SK-N-SH treated with all-trans-retinoic acid at 6 μM for 48 hours (cell line): ENCODE data around the gene TMC4.

ENCODE experiments used
- ATAC-seq: fragments of 200-7000 bp; cut with Tn5 transposase; 3 replicates; pipeline ENCODE4 v1.9.1; 2020; ENCODE audit warnings: mild to moderate bottlenecking, moderate library complexity
- ARNTL ChIP-seq: fragments of 450-650 bp; formaldehyde crosslinking; IDR thresholded peaks from 2 replicates; pipeline ENCODE4 v1.5.0; 2020; ENCODE audit warnings: low read depth, mild to moderate bottlenecking, moderate library complexity, borderline replicate concordance
- BACH2 ChIP-seq: fragments of 250-450 bp; sonication (Bioruptor Pico); IDR thresholded peaks from 2 replicates; pipeline ENCODE4 v1.9.0; 2021; ENCODE audit warnings: mild to moderate bottlenecking, borderline replicate concordance
- CSDC2 ChIP-seq: fragments of 250-450 bp; sonication (Bioruptor Pico); IDR thresholded peaks from 2 replicates; pipeline ENCODE4 v1.5.0; 2020; ENCODE audit warnings: mild to moderate bottlenecking, moderate library complexity
- ESRRG ChIP-seq: fragments of 250-450 bp; sonication (Bioruptor Pico); IDR thresholded peaks from 2 replicates; pipeline ENCODE4 v1.6.1; 2021; ENCODE audit warnings: mild to moderate bottlenecking
- GLIS3 ChIP-seq: fragments of 250-450 bp; sonication (Bioruptor Pico); IDR thresholded peaks from 2 replicates; pipeline ENCODE4 v1.5.0; 2020; ENCODE audit warnings: mild to moderate bottlenecking, moderate library complexity
- ISL1 ChIP-seq: fragments of 250-450 bp; sonication (Bioruptor Pico); IDR thresholded peaks from 2 replicates; pipeline ENCODE4 v2.1.2; 2022; ENCODE audit warnings: mild to moderate bottlenecking, moderate library complexity
- OSR1 ChIP-seq: fragments of 250-450 bp; sonication (Bioruptor Pico); IDR thresholded peaks from 2 replicates; pipeline ENCODE4 v1.8.0; 2022; ENCODE audit warnings: moderate library complexity, mild to moderate bottlenecking, inconsistent platforms
- PPARA ChIP-seq: fragments of 250-450 bp; sonication (Bioruptor Pico); IDR thresholded peaks from 2 replicates; pipeline ENCODE4 v1.5.0; 2020; ENCODE audit warnings: mild to moderate bottlenecking, borderline replicate concordance
- SNAI2 ChIP-seq: fragments of 250-450 bp; sonication (Bioruptor Pico); IDR thresholded peaks from 2 replicates; pipeline ENCODE4 v1.5.0; 2020; ENCODE audit warnings: mild to moderate bottlenecking, moderate library complexity
- TCF4 ChIP-seq: fragments of 250-450 bp; sonication (Bioruptor Pico); IDR thresholded peaks from 2 replicates; pipeline ENCODE4 v1.8.0; 2021; ENCODE audit warnings: mild to moderate bottlenecking, moderate library complexity, borderline replicate concordance
- TOX ChIP-seq: fragments of 250-450 bp; sonication (Bioruptor Pico); IDR thresholded peaks from 2 replicates; pipeline ENCODE4 v1.8.0; 2021; ENCODE audit warnings: mild to moderate bottlenecking, moderate library complexity, borderline replicate concordance
- ZFP3 ChIP-seq: fragments of 250-450 bp; sonication (Bioruptor Pico); IDR thresholded peaks from 2 replicates; pipeline ENCODE4 v1.5.0; 2020; ENCODE audit warnings: mild to moderate bottlenecking, moderate library complexity
- ZFP30 ChIP-seq: fragments of 450-650 bp; formaldehyde crosslinking; IDR thresholded peaks from 2 replicates; pipeline ENCODE4 v1.5.0; 2022; ENCODE audit warnings: mild to moderate bottlenecking, moderate library complexity
- ZNF565 ChIP-seq: fragments of 450-650 bp; formaldehyde crosslinking; conservative IDR thresholded peaks from 2 replicates; pipeline ENCODE4 v1.5.0; 2020; ENCODE audit warnings: low read depth, mild to moderate bottlenecking, moderate library complexity
- ZNF70 ChIP-seq: fragments of 450-650 bp; formaldehyde crosslinking; IDR thresholded peaks from 2 replicates; pipeline ENCODE4 v1.5.0; 2020; ENCODE audit warnings: mild to moderate bottlenecking, moderate library complexity
- ZNF8 ChIP-seq: fragments of 450-650 bp; formaldehyde crosslinking; IDR thresholded peaks from 2 replicates; pipeline ENCODE4 v1.5.0; 2020; ENCODE audit warnings: mild to moderate bottlenecking, moderate library complexity
- TF ChIP-seq, protein P1 (sequence below): fragments of 250-450 bp; sonication (Bioruptor Pico); IDR thresholded peaks from 2 replicates; pipeline ENCODE4 v1.8.0; 2021; ENCODE audit warnings: low read depth, mild to moderate bottlenecking, moderate library complexity, borderline replicate concordance
- TF ChIP-seq, protein P2 (sequence below): fragments of 250-450 bp; sonication (Bioruptor Pico); IDR thresholded peaks from 2 replicates; pipeline ENCODE4 v1.5.1; 2021; ENCODE audit warnings: mild to moderate bottlenecking, moderate library complexity
- TF ChIP-seq, protein P3 (sequence below): fragments of 250-450 bp; sonication (Bioruptor Pico); IDR thresholded peaks from 2 replicates; pipeline ENCODE4 v1.5.1; 2020; ENCODE audit warnings: low read depth, mild to moderate bottlenecking, moderate library complexity
- TF ChIP-seq, protein P4 (sequence below): fragments of 250-450 bp; sonication (Bioruptor Pico); IDR thresholded peaks from 2 replicates; pipeline ENCODE4 v1.5.0; 2020; ENCODE audit warnings: mild to moderate bottlenecking, moderate library complexity

The TMC4 gene

DNA sequence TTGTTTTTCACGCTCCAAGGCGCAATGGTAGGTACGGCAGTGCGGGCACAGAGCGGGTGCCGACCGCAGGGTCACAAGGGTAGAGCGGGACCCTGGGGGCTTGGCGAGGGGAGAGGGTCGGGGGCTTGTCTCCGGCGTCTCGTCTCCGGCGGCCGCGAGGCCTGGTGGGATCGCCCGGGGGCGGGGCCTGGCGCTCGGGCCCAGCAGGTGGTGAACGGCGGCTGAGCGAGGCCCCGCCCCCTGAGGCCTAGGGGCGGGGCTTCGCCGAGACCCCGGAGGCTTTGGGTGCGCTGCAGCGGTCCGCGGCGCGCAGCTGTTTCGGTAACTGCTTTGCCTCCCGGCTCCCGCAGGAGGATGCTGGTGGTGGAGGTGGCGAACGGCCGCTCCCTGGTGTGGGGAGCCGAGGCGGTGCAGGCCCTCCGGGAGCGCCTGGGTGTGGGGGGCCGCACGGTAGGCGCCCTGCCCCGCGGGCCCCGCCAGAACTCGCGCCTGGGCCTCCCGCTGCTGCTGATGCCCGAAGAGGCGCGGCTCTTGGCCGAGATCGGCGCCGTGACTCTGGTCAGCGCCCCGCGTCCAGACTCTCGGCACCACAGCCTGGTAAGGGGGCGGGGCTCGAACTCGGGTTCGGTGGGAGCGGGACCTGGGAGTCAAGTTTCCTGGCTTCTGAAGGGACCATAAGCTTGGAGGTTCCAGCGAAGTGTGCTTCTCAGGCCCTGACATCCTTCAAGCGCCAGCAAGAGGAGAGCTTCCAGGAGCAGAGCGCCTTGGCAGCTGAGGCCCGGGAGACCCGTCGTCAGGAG, 18.3 kb upstream of the TMC4 start, which contains the start of gene TSEN34:
Gene TSEN34, plus strand, starts transcription at position 298 of the 800 bp plus-strand sequence. Its CDS starts 57 bp downstream, at position 355.
- TF ChIP-seq GLIS3 (CRISPR knock-in tag) = no peak
- TF ChIP-seq, protein P1, sequence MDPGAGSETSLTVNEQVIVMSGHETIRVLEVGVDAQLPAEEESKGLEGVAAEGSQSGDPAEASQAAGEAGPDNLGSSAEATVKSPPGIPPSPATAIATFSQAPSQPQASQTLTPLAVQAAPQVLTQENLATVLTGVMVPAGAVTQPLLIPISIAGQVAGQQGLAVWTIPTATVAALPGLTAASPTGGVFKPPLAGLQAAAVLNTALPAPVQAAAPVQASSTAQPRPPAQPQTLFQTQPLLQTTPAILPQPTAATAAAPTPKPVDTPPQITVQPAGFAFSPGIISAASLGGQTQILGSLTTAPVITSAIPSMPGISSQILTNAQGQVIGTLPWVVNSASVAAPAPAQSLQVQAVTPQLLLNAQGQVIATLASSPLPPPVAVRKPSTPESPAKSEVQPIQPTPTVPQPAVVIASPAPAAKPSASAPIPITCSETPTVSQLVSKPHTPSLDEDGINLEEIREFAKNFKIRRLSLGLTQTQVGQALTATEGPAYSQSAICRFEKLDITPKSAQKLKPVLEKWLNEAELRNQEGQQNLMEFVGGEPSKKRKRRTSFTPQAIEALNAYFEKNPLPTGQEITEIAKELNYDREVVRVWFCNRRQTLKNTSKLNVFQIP (CRISPR knock-in tag) = no peak
- peak; percentile 48 for ATAC-seq

DNA sequence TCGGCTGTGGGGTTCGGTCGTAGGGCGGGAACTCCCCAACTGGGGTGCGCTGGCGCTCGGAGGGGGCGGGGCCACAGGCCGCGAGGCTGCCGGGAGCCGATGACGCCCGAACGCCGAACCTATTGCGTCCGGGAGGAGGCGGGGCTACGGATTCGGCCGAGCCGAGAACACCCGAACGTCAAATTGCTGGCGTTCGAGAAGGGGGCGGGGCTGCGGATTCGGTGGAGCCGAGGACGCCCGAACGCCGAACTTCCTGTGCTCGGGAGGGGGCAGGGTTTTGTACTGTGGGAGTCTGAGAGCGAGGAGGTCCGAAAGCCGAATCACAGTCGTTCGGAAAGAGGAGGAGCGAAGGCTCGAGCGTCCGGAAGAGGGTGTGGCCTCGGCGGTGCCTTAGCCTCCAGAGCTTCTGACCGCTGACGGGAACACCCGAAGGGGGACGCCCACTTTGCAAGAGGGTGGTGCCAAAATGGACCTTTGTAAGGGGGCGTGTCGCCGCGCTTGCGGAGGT, 17.6 kb upstream of the TMC4 start:
- ATAC-seq = peak; percentile 79
- no peak for TF ChIP-seq ZNF565 (CRISPR knock-in tag)
- no peak for TF ChIP-seq ARNTL (CRISPR knock-in tag)
- TF ChIP-seq ZFP3 (CRISPR knock-in tag) = no peak
- TF ChIP-seq CSDC2 (CRISPR knock-in tag) = no peak
- TF ChIP-seq OSR1 (CRISPR knock-in tag) = no peak
- TF ChIP-seq ZNF70 (CRISPR knock-in tag) = no peak
- TF ChIP-seq PPARA (CRISPR knock-in tag) = no peak
- TF ChIP-seq, protein P2, sequence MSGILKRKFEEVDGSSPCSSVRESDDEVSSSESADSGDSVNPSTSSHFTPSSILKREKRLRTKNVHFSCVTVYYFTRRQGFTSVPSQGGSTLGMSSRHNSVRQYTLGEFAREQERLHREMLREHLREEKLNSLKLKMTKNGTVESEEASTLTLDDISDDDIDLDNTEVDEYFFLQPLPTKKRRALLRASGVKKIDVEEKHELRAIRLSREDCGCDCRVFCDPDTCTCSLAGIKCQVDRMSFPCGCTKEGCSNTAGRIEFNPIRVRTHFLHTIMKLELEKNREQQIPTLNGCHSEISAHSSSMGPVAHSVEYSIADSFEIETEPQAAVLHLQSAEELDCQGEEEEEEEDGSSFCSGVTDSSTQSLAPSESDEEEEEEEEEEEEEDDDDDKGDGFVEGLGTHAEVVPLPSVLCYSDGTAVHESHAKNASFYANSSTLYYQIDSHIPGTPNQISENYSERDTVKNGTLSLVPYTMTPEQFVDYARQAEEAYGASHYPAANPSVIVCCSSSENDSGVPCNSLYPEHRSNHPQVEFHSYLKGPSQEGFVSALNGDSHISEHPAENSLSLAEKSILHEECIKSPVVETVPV (CRISPR knock-in tag) = no peak
- TF ChIP-seq, protein P3, sequence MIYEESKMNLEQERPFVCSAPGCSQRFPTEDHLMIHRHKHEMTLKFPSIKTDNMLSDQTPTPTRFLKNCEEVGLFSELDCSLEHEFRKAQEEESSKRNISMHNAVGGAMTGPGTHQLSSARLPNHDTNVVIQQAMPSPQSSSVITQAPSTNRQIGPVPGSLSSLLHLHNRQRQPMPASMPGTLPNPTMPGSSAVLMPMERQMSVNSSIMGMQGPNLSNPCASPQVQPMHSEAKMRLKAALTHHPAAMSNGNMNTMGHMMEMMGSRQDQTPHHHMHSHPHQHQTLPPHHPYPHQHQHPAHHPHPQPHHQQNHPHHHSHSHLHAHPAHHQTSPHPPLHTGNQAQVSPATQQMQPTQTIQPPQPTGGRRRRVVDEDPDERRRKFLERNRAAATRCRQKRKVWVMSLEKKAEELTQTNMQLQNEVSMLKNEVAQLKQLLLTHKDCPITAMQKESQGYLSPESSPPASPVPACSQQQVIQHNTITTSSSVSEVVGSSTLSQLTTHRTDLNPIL (CRISPR knock-in tag) = no peak
- TF ChIP-seq ISL1 (CRISPR knock-in tag) = no peak
- TF ChIP-seq BACH2 = no peak
- TF ChIP-seq TOX (CRISPR knock-in tag) = no peak
- TF ChIP-seq SNAI2 (CRISPR knock-in tag) = no peak
- TF ChIP-seq GLIS3 (CRISPR knock-in tag) = no peak
- no peak for TF ChIP-seq ESRRG (CRISPR knock-in tag)
- no peak for TF ChIP-seq TCF4 (CRISPR knock-in tag)
- TF ChIP-seq, protein P4, sequence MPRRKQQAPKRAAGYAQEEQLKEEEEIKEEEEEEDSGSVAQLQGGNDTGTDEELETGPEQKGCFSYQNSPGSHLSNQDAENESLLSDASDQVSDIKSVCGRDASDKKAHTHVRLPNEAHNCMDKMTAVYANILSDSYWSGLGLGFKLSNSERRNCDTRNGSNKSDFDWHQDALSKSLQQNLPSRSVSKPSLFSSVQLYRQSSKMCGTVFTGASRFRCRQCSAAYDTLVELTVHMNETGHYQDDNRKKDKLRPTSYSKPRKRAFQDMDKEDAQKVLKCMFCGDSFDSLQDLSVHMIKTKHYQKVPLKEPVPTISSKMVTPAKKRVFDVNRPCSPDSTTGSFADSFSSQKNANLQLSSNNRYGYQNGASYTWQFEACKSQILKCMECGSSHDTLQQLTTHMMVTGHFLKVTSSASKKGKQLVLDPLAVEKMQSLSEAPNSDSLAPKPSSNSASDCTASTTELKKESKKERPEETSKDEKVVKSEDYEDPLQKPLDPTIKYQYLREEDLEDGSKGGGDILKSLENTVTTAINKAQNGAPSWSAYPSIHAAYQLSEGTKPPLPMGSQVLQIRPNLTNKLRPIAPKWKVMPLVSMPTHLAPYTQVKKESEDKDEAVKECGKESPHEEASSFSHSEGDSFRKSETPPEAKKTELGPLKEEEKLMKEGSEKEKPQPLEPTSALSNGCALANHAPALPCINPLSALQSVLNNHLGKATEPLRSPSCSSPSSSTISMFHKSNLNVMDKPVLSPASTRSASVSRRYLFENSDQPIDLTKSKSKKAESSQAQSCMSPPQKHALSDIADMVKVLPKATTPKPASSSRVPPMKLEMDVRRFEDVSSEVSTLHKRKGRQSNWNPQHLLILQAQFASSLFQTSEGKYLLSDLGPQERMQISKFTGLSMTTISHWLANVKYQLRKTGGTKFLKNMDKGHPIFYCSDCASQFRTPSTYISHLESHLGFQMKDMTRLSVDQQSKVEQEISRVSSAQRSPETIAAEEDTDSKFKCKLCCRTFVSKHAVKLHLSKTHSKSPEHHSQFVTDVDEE = no peak
- TF ChIP-seq, protein P1 (CRISPR knock-in tag) = no peak
- TF ChIP-seq ZFP30 = no peak
- TF ChIP-seq ZNF8 (CRISPR knock-in tag) = no peak
- TF ChIP-seq, all 23 proteins: peak for 0
